Stomach smooth muscle (tissue), 2 donors: ENCODE results near the gene PLD4.
"Not testable (repeated sequence)": the region's sequence is repeated elsewhere in the genome, so short reads cannot be mapped to it uniquely, and the experiment has no call there.

Experiments
- H3K27ac ChIP-seq: one replicate; pipeline ENCODE4 v1.7.0; 2013; ENCODE audit warnings: mild to moderate bottlenecking, low read length, inconsistent platforms
- H3K27me3 ChIP-seq, 2 donors: one replicate each; pipeline ENCODE4 v1.7.0; 2013; ENCODE audit warnings: low read length in 2 of 2; ENCODE audit not compliant: insufficient read depth in 2 of 2, control insufficient read depth in 1 of 2
- H3K36me3 ChIP-seq, 2 donors: one replicate each; pipeline ENCODE4 v1.7.0; 2013; ENCODE audit warnings: low read length in 2 of 2; ENCODE audit not compliant: control insufficient read depth in 2 of 2, insufficient read depth in 2 of 2
- H3K4me1 ChIP-seq: one replicate; pipeline ENCODE4 v1.7.0; 2013; ENCODE audit warnings: low read length; ENCODE audit not compliant: control insufficient read depth, insufficient read depth
- H3K4me3 ChIP-seq, 2 donors: one replicate each; pipeline ENCODE4 v1.7.0; 2013; ENCODE audit warnings: low read length in 2 of 2
- H3K9ac ChIP-seq, 2 donors: one replicate each; pipeline ENCODE4 v1.7.0; 2013; ENCODE audit warnings: low read length in 2 of 2, mild to moderate bottlenecking in 1 of 2
- H3K9me3 ChIP-seq, 2 donors: one replicate each; pipeline ENCODE4 v1.7.0; 2013; ENCODE audit warnings: low read length in 2 of 2; ENCODE audit not compliant: control insufficient read depth in 2 of 2
- donor health status: healthy.
- donor health status: Pancreatic carcinoma.

The PLD4 gene

GRCh38 chr14:104938960-104939359 is 14.3 kb downstream of the PLD4 start:
- no peak overlapping the region for H3K4me3 ChIP-seq
- H3K4me1 ChIP-seq = no peaks in the 10 kb centered on the region
- peaks cover 29 to 38% of the 10 kb centered on the region in 2 donors for H3K36me3 ChIP-seq
- H3K27ac ChIP-seq = no peak overlapping the region
- H3K9me3 ChIP-seq = no peaks in the 10 kb centered on the region
- no peak overlapping the region for H3K9ac ChIP-seq
- no peaks in the 10 kb centered on the region for H3K27me3 ChIP-seq

GRCh38 chr14:104939666-104940410 is 15.2 kb downstream of the PLD4 start:
- Histone ChIP-seq H3K9me3 (no peaks in the 10 kb centered on the region), H3K4me1 (no peaks in the 10 kb centered on the region), H3K36me3 (peaks cover 29 to 38% of the 10 kb centered on the region in 2 donors), H3K9ac (no peak overlapping the region), H3K4me3 (no peak overlapping the region), H3K27me3 (no peaks in the 10 kb centered on the region), H3K27ac (no peak overlapping the region)

GRCh38 chr14:104940526-104941150 is 16.0 kb downstream of the PLD4 start:
- peaks cover 29 to 38% of the 10 kb centered on the region in 2 donors for H3K36me3 ChIP-seq
- H3K27ac ChIP-seq = no peak overlapping the region
- no peaks in the 10 kb centered on the region for H3K9me3 ChIP-seq

GRCh38 chr14:104941508-104942365 is 17.1 kb downstream of the PLD4 start:
- H3K9me3 ChIP-seq = no peaks in the 10 kb centered on the region
- no peak overlapping the region for H3K4me3 ChIP-seq
- H3K9ac ChIP-seq = no peak overlapping the region
- H3K4me1 ChIP-seq = no peaks in the 10 kb centered on the region
- H3K27ac ChIP-seq = no peak overlapping the region
- peaks cover 29 to 38% of the 10 kb centered on the region in 2 donors for H3K36me3 ChIP-seq
- no peaks in the 10 kb centered on the region for H3K27me3 ChIP-seq

More at GRCh38 chr14:104940526-104941150, 16.0 kb downstream of the PLD4 start:
- no peaks in the 10 kb centered on the region for H3K4me1 ChIP-seq
- no peak overlapping the region for H3K4me3 ChIP-seq
- no peak overlapping the region for H3K9ac ChIP-seq
- no peaks in the 10 kb centered on the region for H3K27me3 ChIP-seq

GRCh38 chr14:104942586-104942985 is 17.9 kb downstream of the PLD4 start:
- H3K9ac ChIP-seq = no peak overlapping the region
- no peak overlapping the region for H3K4me3 ChIP-seq
- H3K36me3 ChIP-seq = peaks cover 29 to 36% of the 10 kb centered on the region in 2 donors
- no peaks in the 10 kb centered on the region for H3K27me3 ChIP-seq
- no peaks in the 10 kb centered on the region for H3K4me1 ChIP-seq
- no peak overlapping the region for H3K27ac ChIP-seq
- H3K9me3 ChIP-seq = no peaks in the 10 kb centered on the region

GRCh38 chr14:104943216-104944015 is 18.7 kb downstream of the PLD4 start:
- H3K9ac ChIP-seq, H3K4me1 ChIP-seq, H3K27me3 ChIP-seq, H3K27ac ChIP-seq, H3K9me3 ChIP-seq, H3K4me3 ChIP-seq: not testable (repeated sequence)
- H3K36me3 ChIP-seq = peaks cover 29 to 33% of the 10 kb centered on the region in 2 donors

- H3K27me3 ChIP-seq, H3K9ac ChIP-seq, H3K27ac ChIP-seq, H3K9me3 ChIP-seq, H3K4me3 ChIP-seq, H3K4me1 ChIP-seq: not testable (repeated sequence)
- peaks cover 24 to 30% of the 10 kb centered on the region in 2 donors for H3K36me3 ChIP-seq
Observed at GRCh38 chr14:104944016-104944308, 19.3 kb downstream of the PLD4 start.

- H3K4me1 ChIP-seq, H3K27me3 ChIP-seq, H3K4me3 ChIP-seq, H3K27ac ChIP-seq, H3K9me3 ChIP-seq, H3K9ac ChIP-seq: not testable (repeated sequence)
- peaks cover 18 to 24% of the 10 kb centered on the region in 2 donors for H3K36me3 ChIP-seq
Observed at GRCh38 chr14:104944436-104945205, 19.9 kb downstream of the PLD4 start.

GRCh38 chr14:104945266-104945665 is 20.6 kb downstream of the PLD4 start:
- not testable (repeated sequence) for H3K4me1 ChIP-seq, H3K9me3 ChIP-seq, H3K9ac ChIP-seq, H3K4me3 ChIP-seq, H3K27ac ChIP-seq, H3K27me3 ChIP-seq
- peaks cover 16 to 18% of the 10 kb centered on the region in 2 donors for H3K36me3 ChIP-seq
